Uterus (tissue), 2 donors: ENCODE data around the gene LSR.

ENCODE experiments used
- POLR2A ChIP-seq, 2 donors: fragments of 450-650 bp; IDR thresholded peaks; one replicate each; pipeline ENCODE4 v1.6.1; 2016; ENCODE audit warnings: antibody characterized with exemption in 2 of 2, mild to moderate bottlenecking in 1 of 2, moderate library complexity in 1 of 2
- TF ChIP-seq, protein P1 (sequence below), 4 experiments: fragments of 200-600 bp in 2 of 4; fragments of 450-650 bp in 2 of 4; sonication (generic) in 2 of 4; IDR thresholded peaks; one replicate each; pipeline ENCODE4 v1.5.1; 2016 to 2019; ENCODE audit warnings: antibody characterized with exemption in 4 of 4, mild to moderate bottlenecking in 2 of 4, moderate library complexity in 1 of 4

DNA sequence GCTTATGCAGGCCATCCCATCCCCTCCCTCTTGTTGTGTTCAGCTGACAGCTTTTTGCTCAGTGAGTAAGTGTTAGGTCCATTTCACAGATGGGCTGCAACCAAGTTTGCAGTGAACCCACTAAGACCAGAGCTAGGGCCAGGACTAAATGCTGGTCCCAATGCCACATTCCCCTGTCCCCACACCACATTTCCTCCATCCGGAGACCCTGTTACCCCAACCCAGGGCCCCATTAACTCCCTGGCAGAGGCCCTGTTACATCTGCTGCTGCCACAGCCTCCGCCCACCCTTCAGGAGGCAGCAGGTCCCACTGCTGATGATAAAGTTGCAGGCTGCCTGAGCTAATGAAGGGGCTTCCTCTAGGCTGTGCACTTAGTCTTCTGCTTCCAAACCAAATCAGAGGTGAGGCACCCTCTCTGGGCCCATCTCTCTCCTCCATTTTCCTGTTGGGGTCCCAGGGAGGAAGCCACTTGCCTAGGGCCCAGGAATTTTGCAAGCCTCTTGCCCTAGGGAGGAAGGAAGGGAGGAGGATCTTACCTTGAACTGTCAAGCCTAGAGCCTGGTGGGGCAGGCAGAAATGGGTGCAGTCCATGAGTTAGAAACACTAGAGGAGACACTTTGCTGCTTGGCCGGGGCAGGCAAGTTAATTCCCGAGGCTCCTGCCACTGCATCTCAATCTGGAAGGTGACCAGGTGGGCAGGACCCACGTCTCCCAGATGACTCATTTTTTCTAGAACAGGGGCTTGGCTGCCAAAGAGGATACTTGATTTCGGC lies 16.5 kb downstream of the LSR start:
- no peak for TF ChIP-seq POLR2A (IDR thresholded peaks at IDR 0.05)
- TF ChIP-seq, protein P1, sequence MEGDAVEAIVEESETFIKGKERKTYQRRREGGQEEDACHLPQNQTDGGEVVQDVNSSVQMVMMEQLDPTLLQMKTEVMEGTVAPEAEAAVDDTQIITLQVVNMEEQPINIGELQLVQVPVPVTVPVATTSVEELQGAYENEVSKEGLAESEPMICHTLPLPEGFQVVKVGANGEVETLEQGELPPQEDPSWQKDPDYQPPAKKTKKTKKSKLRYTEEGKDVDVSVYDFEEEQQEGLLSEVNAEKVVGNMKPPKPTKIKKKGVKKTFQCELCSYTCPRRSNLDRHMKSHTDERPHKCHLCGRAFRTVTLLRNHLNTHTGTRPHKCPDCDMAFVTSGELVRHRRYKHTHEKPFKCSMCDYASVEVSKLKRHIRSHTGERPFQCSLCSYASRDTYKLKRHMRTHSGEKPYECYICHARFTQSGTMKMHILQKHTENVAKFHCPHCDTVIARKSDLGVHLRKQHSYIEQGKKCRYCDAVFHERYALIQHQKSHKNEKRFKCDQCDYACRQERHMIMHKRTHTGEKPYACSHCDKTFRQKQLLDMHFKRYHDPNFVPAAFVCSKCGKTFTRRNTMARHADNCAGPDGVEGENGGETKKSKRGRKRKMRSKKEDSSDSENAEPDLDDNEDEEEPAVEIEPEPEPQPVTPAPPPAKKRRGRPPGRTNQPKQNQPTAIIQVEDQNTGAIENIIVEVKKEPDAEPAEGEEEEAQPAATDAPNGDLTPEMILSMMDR (IDR thresholded peaks at IDR 0.05): no peak
